Testis (tissue), 3 donors: Measurements from ENCODE around the gene UBE3C. TPM values are rescaled to one million over a fixed set of nuclear protein-coding genes. Genes with fewer than 3 reads are reported as not detected.

Experiments used
- DNase-seq: peaks from one replicate; pipeline ENCODE4 v3.0.0-alpha.2; 2019
- H3K27ac ChIP-seq, 2 donors: fragments of 200-600 bp; sonication (generic); one replicate each; pipeline ENCODE4 v1.5.1; 2019
- H3K27me3 ChIP-seq: fragments of 200-600 bp; sonication (generic); one replicate; pipeline ENCODE4 v1.5.1; 2019
- H3K36me3 ChIP-seq: fragments of 200-600 bp; sonication (generic); one replicate; pipeline ENCODE4 v1.5.1; 2017; ENCODE audit warnings: low read depth; ENCODE audit errors: missing control alignments
- H3K4me1 ChIP-seq: fragments of 200-600 bp; sonication (generic); one replicate; pipeline ENCODE4 v1.5.1; 2019
- H3K4me3 ChIP-seq, 2 donors: fragments of 200-600 bp; sonication (generic); one replicate each; pipeline ENCODE4 v1.5.1; 2017 to 2019
- H3K9me3 ChIP-seq: fragments of 200-600 bp; sonication (generic); one replicate; pipeline ENCODE4 v1.5.1; 2017
- CTCF ChIP-seq, 3 experiments: fragments of 450-650 bp in 2 of 3; fragments of 200-600 bp in 1 of 3; sonication (generic) in 1 of 3; IDR thresholded peaks; one replicate each; pipeline ENCODE4 v1.5.1; 2016 to 2019; ENCODE audit warnings: antibody characterized with exemption in 3 of 3, mild to moderate bottlenecking in 2 of 3, moderate library complexity in 1 of 3
- POLR2A ChIP-seq: fragments of 450-650 bp; IDR thresholded peaks from one replicate; pipeline ENCODE4 v1.6.1; 2017; ENCODE audit warnings: antibody characterized with exemption, mild to moderate bottlenecking, moderate library complexity
- WGBS, 2 donors: methylation state at CpG; one replicate each; pipeline ENCODE4 v1.1.5; 2018; 5-methylcytosine and 5-hydroxymethylcytosine counted together
- intact Hi-C: fragments of 100-400 bp; cut with DNase I; formaldehyde crosslinking; loops from one replicate; pipeline ENCODE4 v1.15.1; 2023; ENCODE audit warnings: low total_unique reads
- polyA plus RNA-seq: library from polyadenylated mRNA; stranded (reverse); fragments of 350-450 nt; fragmentation: Illumina TruSeq; extraction: RNeasy Lipid Tissue Mini Kit (QIAGEN cat#74804); gene quantifications from one replicate; pipeline ENCODE4 v1.2.3, GENCODE V29; 2014; ENCODE audit warnings: low read depth, low replicate concordance; ENCODE audit not compliant: insufficient read depth
- total RNA-seq, 2 donors: library from RNA; depleted of rRNA; stranded (reverse); fragments of >200 nt; gene quantifications; one replicate each; pipeline ENCODE4 v1.2.3, GENCODE V29; 2016

Gene UBE3C
- total and polyA plus RNA-seq, 3 donors from 2014 or later = 69.4 to 95.9 (median 86.0) TPM

GRCh38 chr7:157208571-157209413, 70.1 kb downstream of the UBE3C start:
- DNase-seq = no peak
- Histone ChIP-seq H3K4me1 (no peaks in the 10 kb centered on the region), H3K27ac (no peak overlapping the region), H3K9me3 (no peaks in the 10 kb centered on the region), H3K36me3 (no peaks in the 10 kb centered on the region), H3K4me3 (no peak overlapping the region), H3K27me3 (no peaks in the 10 kb centered on the region)
- 88 to 89% methylated on average over 10 of the region's 10 CpGs for WGBS, 2 donors
- intact Hi-C loops = no loop called here
- TF ChIP-seq POLR2A (no peak), CTCF (IDR thresholded peaks at IDR 0.05) (no peak)

GRCh38 chr7:157210682-157211081, 72.0 kb downstream of the UBE3C start:
- TF ChIP-seq CTCF (IDR thresholded peaks at IDR 0.05) = no peak
- TF ChIP-seq POLR2A = no peak
- no peaks in the 10 kb centered on the region for H3K9me3 ChIP-seq
- no peaks in the 10 kb centered on the region for H3K27me3 ChIP-seq
- 75 to 84% methylated on average over 5 of the region's 5 CpGs for WGBS, 2 donors
- intact Hi-C loops = no loop called here
- no peaks in the 10 kb centered on the region for H3K36me3 ChIP-seq
- DNase-seq = no peak
- H3K4me1 ChIP-seq = no peaks in the 10 kb centered on the region
- H3K4me3 ChIP-seq = no peak overlapping the region
- no peak overlapping the region for H3K27ac ChIP-seq

- no peak for DNase-seq
- Histone ChIP-seq H3K4me3 (no peak overlapping the region), H3K4me1 (no peaks in the 10 kb centered on the region), H3K27me3 (no peaks in the 10 kb centered on the region), H3K9me3 (no peaks in the 10 kb centered on the region), H3K36me3 (no peaks in the 10 kb centered on the region), H3K27ac (no peak overlapping the region)
- TF ChIP-seq CTCF (IDR thresholded peaks at IDR 0.05) (no peak), POLR2A (no peak)
- intact Hi-C loops = no loop called here
- WGBS, 2 donors = 62 to 64% methylated on average over 5 of the region's 5 CpGs
Measured at GRCh38 chr7:157211690-157212089, 73.0 kb downstream of the UBE3C start.

GRCh38 chr7:157219154-157219553, 80.4 kb downstream of the UBE3C start:
- no peak for TF ChIP-seq POLR2A
- no peak for TF ChIP-seq CTCF (IDR thresholded peaks at IDR 0.05)
- intact Hi-C loops = no loop called here
- no peak overlapping the region for H3K4me3 ChIP-seq
- WGBS, 2 donors = 73 to 76% methylated on average over 5 of the region's 5 CpGs
- no peak for DNase-seq
- no peaks in the 10 kb centered on the region for H3K36me3 ChIP-seq
- no peaks in the 10 kb centered on the region for H3K4me1 ChIP-seq
- no peaks in the 10 kb centered on the region for H3K27me3 ChIP-seq
- no peaks in the 10 kb centered on the region for H3K9me3 ChIP-seq
- H3K27ac ChIP-seq = no peak overlapping the region
